Endothelial cell of umbilical vein (primary cell): Measurements from ENCODE around the gene PECR. TPM values are rescaled to one million over a fixed set of nuclear protein-coding genes. Genes with fewer than 3 reads are reported as not detected.

ENCODE experiments used
- BruUV-seq: library from RNA; stranded (reverse); fragments of 400-500 nt; replicated peaks from 2 replicates; lab custom pipeline; 2021; lab: Mats Ljungman, UMichigan
- CTCF ChIA-PET: fragments of 300-600, 350-600 bp; sonication (Branson Sonifier 250); formaldehyde crosslinking; loops from one replicate; lab custom pipeline; 2021; ENCODE audit warnings: antibody characterized with exemption, inconsistent platforms; lab: Charles Lee
- POLR2A ChIA-PET: fragments of 300-600, 350-600 bp; sonication (Branson Sonifier 250); formaldehyde crosslinking; loops from one replicate; lab custom pipeline; 2021; ENCODE audit warnings: antibody characterized with exemption, inconsistent platforms; lab: Charles Lee
- DNase-seq: peaks from one replicate; pipeline ENCODE4 v3.0.0-alpha.2; 2011; ENCODE audit warnings: low read depth, low spot score
- FAIRE-seq: peaks from 2 replicates; lab custom pipeline; 2011; peaks lifted over from hg19 to GRCh38; lab: Jason Lieb, UNC
- H2AFZ ChIP-seq: 2 replicates; pipeline ENCODE4 v1.6.0; 2012; ENCODE audit warnings: low read depth, low read length, control low read depth, inconsistent platforms
- H3K27ac ChIP-seq: 2 replicates; pipeline ENCODE4 v1.5.1; 2011; ENCODE audit warnings: low read depth, mild to moderate bottlenecking, control low read depth, low read length, moderate library complexity; ENCODE audit not compliant: insufficient read depth
- H3K27me3 ChIP-seq, 2 experiments: 2 replicates each; pipeline versions ENCODE4 v1.6.0 to v1.6.1; 2011; ENCODE audit warnings: low read length in 2 of 2, mixed read lengths in 1 of 2; ENCODE audit not compliant: control insufficient read depth in 2 of 2, insufficient read depth in 2 of 2
- H3K36me3 ChIP-seq, 2 experiments: 2 replicates in 1 of 2; 3 replicates in 1 of 2; pipeline ENCODE4 v1.5.1; 2011; ENCODE audit warnings: low read length in 2 of 2, mild to moderate bottlenecking in 1 of 2, moderate library complexity in 1 of 2; ENCODE audit not compliant: control insufficient read depth in 2 of 2, insufficient read depth in 2 of 2; ENCODE audit errors: extremely low read depth in 1 of 2
- H3K4me1 ChIP-seq: 3 replicates; pipeline ENCODE4 v1.5.1; 2011; ENCODE audit warnings: mild to moderate bottlenecking, low read length; ENCODE audit not compliant: control insufficient read depth, insufficient read depth; ENCODE audit errors: extremely low read depth
- H3K4me2 ChIP-seq: 2 replicates; pipeline ENCODE4 v1.6.1; 2011; ENCODE audit warnings: low read length, control low read depth, mixed read lengths; ENCODE audit not compliant: insufficient read depth
- H3K4me3 ChIP-seq, 3 experiments: fragments of 200-600 bp in 1 of 3; sonication (generic), shearing (Covaris generic) in 1 of 3; replicated peaks in 1 of 3; 2 replicates each; pipeline ENCODE4 v1.5.1; 2011 to 2016; ENCODE audit warnings: control low read depth in 3 of 3, low read length in 3 of 3, mild to moderate bottlenecking in 2 of 3, inconsistent platforms in 1 of 3, low read depth in 1 of 3, moderate library complexity in 1 of 3; ENCODE audit not compliant: insufficient read depth in 1 of 3
- H3K79me2 ChIP-seq: 2 replicates; pipeline ENCODE4 v1.6.0; 2012; ENCODE audit warnings: low read length, inconsistent platforms; ENCODE audit not compliant: control insufficient read depth, insufficient read depth
- H3K9ac ChIP-seq: replicated peaks from 2 replicates; pipeline ENCODE3; 2011; ENCODE audit warnings: low read length, control low read depth; ENCODE audit not compliant: insufficient read depth; ENCODE audit errors: extremely low read depth
- H3K9me1 ChIP-seq: replicated peaks from 3 replicates; pipeline ENCODE4 v1.6.0; 2011; ENCODE audit warnings: mild to moderate bottlenecking, low read length; ENCODE audit not compliant: control insufficient read depth, insufficient read depth; ENCODE audit errors: extremely low read depth
- H3K9me3 ChIP-seq: replicated peaks from 2 replicates; pipeline ENCODE4 v1.5.1; 2012; ENCODE audit warnings: low read length, inconsistent platforms; ENCODE audit not compliant: control insufficient read depth, insufficient read depth
- H4K20me1 ChIP-seq: replicated peaks from 2 replicates; pipeline ENCODE3; 2011; ENCODE audit warnings: mild to moderate bottlenecking, low read length; ENCODE audit not compliant: control insufficient read depth, insufficient read depth; ENCODE audit errors: extremely low read depth
- EZH2 ChIP-seq: IDR thresholded peaks from 2 replicates; pipeline ENCODE4 v1.6.1; 2012; ENCODE audit warnings: borderline replicate concordance, low read depth, mild to moderate bottlenecking, moderate library complexity, low read length, inconsistent platforms; ENCODE audit not compliant: severe bottlenecking
- FOS ChIP-seq: IDR thresholded peaks from 2 replicates; pipeline ENCODE4 v1.6.1; 2011; ENCODE audit warnings: mild to moderate bottlenecking, low read length, moderate library complexity, borderline replicate concordance; ENCODE audit not compliant: insufficient read depth
- GATA2 ChIP-seq: IDR thresholded peaks from 2 replicates; pipeline ENCODE4 v1.7.0; 2011; ENCODE audit warnings: low read depth, mild to moderate bottlenecking, moderate library complexity, mixed read lengths, low read length; ENCODE audit not compliant: insufficient read length, insufficient read depth
- JUN ChIP-seq: IDR thresholded peaks from 2 replicates; pipeline ENCODE4 v1.6.1; 2011; ENCODE audit warnings: borderline replicate concordance, low read depth; ENCODE audit not compliant: insufficient read length, insufficient read depth
- MYC ChIP-seq: IDR thresholded peaks from one replicate; pipeline ENCODE4 v1.6.1; 2011; ENCODE audit warnings: mild to moderate bottlenecking, low read depth, low read length
- POLR2A ChIP-seq: IDR thresholded peaks from 2 replicates; pipeline ENCODE4 v1.6.1; 2012; ENCODE audit warnings: low read depth, mild to moderate bottlenecking, control low read depth, low read length
- POLR2AphosphoS5 ChIP-seq: IDR thresholded peaks from 2 replicates; pipeline ENCODE4 v1.6.1; 2012; ENCODE audit warnings: low read depth, mild to moderate bottlenecking, control low read depth, low read length, moderate library complexity; ENCODE audit not compliant: insufficient read depth
- dilution Hi-C: fragments of 300-500 bp; cut with MboI; formaldehyde crosslinking; loops from one replicate; pipeline ENCODE4 v1.15.0; 2019; ENCODE audit warnings: low sequenced_read_pairs; ENCODE audit not compliant: extremely low pct_ligation_motif_present
- intact Hi-C: fragments of 100-400 bp; cut with micrococcal nuclease; formaldehyde crosslinking; loops from one replicate; pipeline ENCODE4 v1.10.0; 2022
- polyA plus RNA-seq, 4 experiments: library from polyadenylated mRNA; depleted of rRNA in 3 of 4; stranded (reverse) in 3 of 4; unstranded in 1 of 4; fragments of >200 nt; gene quantifications; 2 replicates each; pipeline versions ENCODE4 v1.2.1 to v1.2.3, GENCODE V29; 2011 to 2012; ENCODE audit warnings: missing spikeins in 1 of 4
- total RNA-seq: library from RNA; stranded (reverse); gene quantifications from 2 replicates; pipeline ENCODE4 v1.2.3, GENCODE V29; 2021
- TF ChIP-seq, protein P1 (sequence below), 2 donors: IDR thresholded peaks; 1 replicate in 1 of 2; 2 replicates in 1 of 2; pipeline ENCODE4 v1.5.1; 2011; ENCODE audit warnings: low read length in 2 of 2, mild to moderate bottlenecking in 2 of 2, moderate library complexity in 2 of 2, control low read depth in 1 of 2, inconsistent platforms in 1 of 2, low read depth in 1 of 2; ENCODE audit not compliant: insufficient read depth in 1 of 2; ENCODE audit errors: extremely low read depth in 1 of 2
- TF ChIP-seq, protein P2 (sequence below): IDR thresholded peaks from 2 replicates; pipeline ENCODE4 v1.6.1; 2011; ENCODE audit not compliant: insufficient read depth, insufficient read length

Gene PECR
- total and polyA plus RNA-seq, 2 donors (not counting 3 experiments of a cell fraction or from before 2014, with no cell fraction given), result 4.1 to 6.2 TPM

GRCh38 chr2:216014986-216015385 lies 66.6 kb downstream of the PECR start:
- H4K20me1 ChIP-seq, result no peaks in the 10 kb centered on the region
- peaks cover 7% of the 10 kb centered on the region for H3K4me1 ChIP-seq
- no peaks in the 10 kb centered on the region for H3K79me2 ChIP-seq
- H3K36me3 ChIP-seq, result no peaks in the 10 kb centered on the region
- TF ChIP-seq POLR2AphosphoS5 (no peak), GATA2 (no peak), EZH2 (no peak), POLR2A (no peak), FOS (no peak), JUN (no peak), MYC (no peak)
- TF ChIP-seq, protein P1, sequence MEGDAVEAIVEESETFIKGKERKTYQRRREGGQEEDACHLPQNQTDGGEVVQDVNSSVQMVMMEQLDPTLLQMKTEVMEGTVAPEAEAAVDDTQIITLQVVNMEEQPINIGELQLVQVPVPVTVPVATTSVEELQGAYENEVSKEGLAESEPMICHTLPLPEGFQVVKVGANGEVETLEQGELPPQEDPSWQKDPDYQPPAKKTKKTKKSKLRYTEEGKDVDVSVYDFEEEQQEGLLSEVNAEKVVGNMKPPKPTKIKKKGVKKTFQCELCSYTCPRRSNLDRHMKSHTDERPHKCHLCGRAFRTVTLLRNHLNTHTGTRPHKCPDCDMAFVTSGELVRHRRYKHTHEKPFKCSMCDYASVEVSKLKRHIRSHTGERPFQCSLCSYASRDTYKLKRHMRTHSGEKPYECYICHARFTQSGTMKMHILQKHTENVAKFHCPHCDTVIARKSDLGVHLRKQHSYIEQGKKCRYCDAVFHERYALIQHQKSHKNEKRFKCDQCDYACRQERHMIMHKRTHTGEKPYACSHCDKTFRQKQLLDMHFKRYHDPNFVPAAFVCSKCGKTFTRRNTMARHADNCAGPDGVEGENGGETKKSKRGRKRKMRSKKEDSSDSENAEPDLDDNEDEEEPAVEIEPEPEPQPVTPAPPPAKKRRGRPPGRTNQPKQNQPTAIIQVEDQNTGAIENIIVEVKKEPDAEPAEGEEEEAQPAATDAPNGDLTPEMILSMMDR (IDR thresholded peaks at IDR 0.05; ENCODE audit: extremely low read depth in 1 of 2, insufficient read depth in 1 of 2, low read depth in 1 of 2, low read length in 2 of 2), result no peak
- TF ChIP-seq, protein P2, sequence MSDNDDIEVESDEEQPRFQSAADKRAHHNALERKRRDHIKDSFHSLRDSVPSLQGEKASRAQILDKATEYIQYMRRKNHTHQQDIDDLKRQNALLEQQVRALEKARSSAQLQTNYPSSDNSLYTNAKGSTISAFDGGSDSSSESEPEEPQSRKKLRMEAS, result no peak
- H3K9me1 ChIP-seq, result no peaks in the 10 kb centered on the region
- dilution Hi-C loops (no loop called here), intact Hi-C loops (no loop called here)
- FAIRE-seq, result no peak
- no peaks in the 10 kb centered on the region for H3K9me3 ChIP-seq
- no peak overlapping the region for H3K27ac ChIP-seq
- no peak overlapping the region for H3K9ac ChIP-seq
- CTCF ChIA-PET, result interaction anchor here (0.8 to 2.2 kb wide), 3 partner anchors 10 to 65 kb away, joined by 3 to 9 read pairs (median 6); no protein-coding TSS in a partner anchor
- no TSS peak for BruUV-seq
- no peak for DNase-seq
- no peaks in the 10 kb centered on the region for H3K27me3 ChIP-seq
- no peak overlapping the region for H3K4me3 ChIP-seq
- POLR2A ChIA-PET, result no interaction called here
- H2AFZ ChIP-seq, result no peak overlapping the region
- no peak overlapping the region for H3K4me2 ChIP-seq
